ENCODE data around the gene TAOK1.

DNA sequence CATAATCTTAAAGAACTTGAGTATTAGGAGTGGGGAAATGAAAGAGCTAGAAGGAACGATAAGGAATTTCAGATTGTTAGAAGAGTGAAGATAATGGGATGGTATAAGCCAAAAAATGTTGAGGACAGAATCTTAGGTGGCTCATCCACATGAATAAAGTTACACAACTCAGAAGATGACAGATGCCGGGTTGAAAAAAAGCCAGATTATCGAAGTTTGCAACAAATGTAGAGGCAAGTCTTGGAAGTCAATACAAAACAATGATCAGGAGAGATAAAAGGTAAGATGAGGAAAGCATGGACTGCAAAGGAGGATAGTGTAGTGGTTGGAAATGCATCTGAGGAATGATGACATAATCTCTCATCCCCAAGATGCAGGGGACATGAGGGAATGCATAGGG, 45.1 kb upstream of the TAOK1 start:
- TF ChIP-seq, protein P1, sequence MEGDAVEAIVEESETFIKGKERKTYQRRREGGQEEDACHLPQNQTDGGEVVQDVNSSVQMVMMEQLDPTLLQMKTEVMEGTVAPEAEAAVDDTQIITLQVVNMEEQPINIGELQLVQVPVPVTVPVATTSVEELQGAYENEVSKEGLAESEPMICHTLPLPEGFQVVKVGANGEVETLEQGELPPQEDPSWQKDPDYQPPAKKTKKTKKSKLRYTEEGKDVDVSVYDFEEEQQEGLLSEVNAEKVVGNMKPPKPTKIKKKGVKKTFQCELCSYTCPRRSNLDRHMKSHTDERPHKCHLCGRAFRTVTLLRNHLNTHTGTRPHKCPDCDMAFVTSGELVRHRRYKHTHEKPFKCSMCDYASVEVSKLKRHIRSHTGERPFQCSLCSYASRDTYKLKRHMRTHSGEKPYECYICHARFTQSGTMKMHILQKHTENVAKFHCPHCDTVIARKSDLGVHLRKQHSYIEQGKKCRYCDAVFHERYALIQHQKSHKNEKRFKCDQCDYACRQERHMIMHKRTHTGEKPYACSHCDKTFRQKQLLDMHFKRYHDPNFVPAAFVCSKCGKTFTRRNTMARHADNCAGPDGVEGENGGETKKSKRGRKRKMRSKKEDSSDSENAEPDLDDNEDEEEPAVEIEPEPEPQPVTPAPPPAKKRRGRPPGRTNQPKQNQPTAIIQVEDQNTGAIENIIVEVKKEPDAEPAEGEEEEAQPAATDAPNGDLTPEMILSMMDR (IDR thresholded peaks at IDR 0.05; ENCODE audit: insufficient read depth, low read depth, low read length): no peak
- no peak for TF ChIP-seq EZH2 (IDR thresholded peaks at IDR 0.05; ENCODE audit: insufficient read depth, low read length)

All from astrocyte (in vitro differentiated cells and primary cell).